Measurements from ENCODE around the gene OBP2A.

The OBP2A gene

DNA sequence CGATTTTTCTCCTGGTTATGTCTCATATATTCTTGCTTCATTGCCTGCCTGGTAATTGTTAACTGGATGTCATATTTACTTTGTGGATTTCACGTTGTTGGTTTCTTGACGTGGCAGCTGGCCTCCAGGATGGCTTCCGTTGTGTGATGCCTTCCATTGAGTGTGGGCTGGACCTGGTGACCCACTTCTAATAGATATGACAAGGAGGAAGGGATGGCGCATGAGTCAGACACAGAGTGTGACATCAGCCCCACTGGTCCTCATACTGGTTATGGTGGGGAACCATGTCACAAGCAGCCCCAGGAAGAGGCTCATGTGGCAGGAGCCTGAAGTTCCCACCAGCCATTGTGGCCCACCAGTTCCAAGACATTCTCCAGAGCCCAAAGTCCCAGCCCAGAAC, 9.3 kb downstream of the OBP2A start:
- DNase-seq = no peak

- DNase-seq = no peak
These were observed 10.0 kb downstream of the OBP2A start for GRCh38 chr9:135555910-135556309.

DNA sequence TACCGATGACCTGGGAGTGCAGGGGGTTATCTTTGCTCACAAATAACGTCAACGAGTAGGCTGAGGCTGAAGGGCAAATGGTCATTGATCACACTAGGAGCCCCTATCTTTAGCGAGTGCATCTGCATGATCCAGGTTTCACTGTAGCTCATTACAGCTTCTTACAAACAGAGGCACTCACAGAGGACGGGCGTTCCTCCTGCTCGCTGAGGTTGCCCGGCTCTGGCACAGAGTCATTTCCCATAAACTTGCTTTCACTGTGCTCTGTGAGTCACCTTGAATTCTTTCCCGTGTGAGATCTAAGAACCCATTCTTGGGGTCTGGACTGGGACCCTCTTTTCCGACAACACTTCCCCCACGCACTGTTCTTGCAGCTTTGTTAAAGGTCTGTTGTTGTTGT, 13.7 kb downstream of the OBP2A start:
- no peak for DNase-seq

- no peak for DNase-seq
These were observed 15.7 kb downstream of the OBP2A start, which contains the start of gene PAEP for GRCh38 chr9:135561391-135562234. Gene PAEP, plus strand, starts transcription at chr9:135561756.

- no peak for DNase-seq
These were observed 16.4 kb downstream of the OBP2A start for GRCh38 chr9:135562235-135562745.

- no peak for DNase-seq
These were observed 17.1 kb downstream of the OBP2A start for GRCh38 chr9:135563039-135563476.

GRCh38 chr9:135563858-135564257, 17.9 kb downstream of the OBP2A start:
- DNase-seq = no peak

DNA sequence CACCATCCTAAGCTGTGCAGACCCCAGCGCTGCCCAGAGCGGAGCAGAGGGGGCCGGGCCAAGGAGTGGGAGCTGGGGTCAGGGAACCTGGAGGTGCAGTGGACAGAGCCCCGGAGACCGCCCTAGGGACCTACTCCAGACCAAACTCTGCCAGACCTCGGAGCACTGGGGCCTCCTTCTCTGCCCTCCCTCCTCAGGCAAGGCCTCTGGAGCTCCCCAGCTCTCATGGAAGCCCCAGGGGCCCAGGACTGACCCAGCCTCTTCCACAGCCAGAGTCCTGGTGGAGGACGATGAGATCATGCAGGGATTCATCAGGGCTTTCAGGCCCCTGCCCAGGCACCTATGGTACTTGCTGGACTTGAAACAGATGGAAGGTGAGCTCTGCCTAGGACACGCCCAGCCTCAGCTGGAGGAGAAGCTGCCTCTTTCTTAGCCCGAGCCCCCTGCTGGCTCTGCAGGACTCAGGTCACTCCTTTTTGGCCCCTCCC, 19.3 kb downstream of the OBP2A start:
- no peak for DNase-seq

DNA sequence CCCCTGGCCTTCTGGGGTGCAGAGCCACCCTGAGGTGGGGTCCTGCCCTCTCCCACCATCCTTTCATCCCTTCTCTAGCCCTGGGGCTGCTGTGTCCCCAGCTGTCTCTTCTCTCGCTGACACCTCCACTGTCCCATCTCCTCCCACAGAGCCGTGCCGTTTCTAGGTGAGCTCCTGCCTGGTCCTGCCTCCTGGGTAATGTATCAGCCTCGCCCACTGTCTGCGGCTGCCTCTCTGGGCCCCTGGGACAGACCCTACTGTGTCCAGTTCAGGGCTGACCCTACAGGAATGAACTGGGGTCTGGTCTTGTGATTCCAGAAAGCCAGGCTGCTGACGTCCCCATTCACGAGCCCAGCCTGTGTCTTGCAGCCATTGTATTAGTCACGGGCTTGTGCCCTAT, 19.7 kb downstream of the OBP2A start:
- no peak for DNase-seq

DNA sequence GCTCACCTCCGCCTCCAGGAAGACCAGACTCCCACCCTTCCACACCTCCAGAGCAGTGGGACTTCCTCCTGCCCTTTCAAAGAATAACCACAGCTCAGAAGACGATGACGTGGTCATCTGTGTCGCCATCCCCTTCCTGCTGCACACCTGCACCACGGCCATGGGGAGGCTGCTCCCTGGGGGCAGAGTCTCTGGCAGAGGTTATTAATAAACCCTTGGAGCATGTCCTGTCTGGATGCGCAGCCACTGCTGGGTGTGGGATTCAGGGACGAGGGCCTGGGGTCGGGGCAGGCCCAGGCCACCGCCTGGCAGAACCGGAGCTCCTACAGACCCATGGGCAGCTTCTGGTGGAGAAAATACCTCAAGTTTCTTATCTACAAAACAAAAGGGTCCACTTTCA, 20.6 kb downstream of the OBP2A start:
- no peak for DNase-seq

- DNase-seq = no peak
These were observed 21.4 kb downstream of the OBP2A start for GRCh38 chr9:135567311-135567710.

DNA sequence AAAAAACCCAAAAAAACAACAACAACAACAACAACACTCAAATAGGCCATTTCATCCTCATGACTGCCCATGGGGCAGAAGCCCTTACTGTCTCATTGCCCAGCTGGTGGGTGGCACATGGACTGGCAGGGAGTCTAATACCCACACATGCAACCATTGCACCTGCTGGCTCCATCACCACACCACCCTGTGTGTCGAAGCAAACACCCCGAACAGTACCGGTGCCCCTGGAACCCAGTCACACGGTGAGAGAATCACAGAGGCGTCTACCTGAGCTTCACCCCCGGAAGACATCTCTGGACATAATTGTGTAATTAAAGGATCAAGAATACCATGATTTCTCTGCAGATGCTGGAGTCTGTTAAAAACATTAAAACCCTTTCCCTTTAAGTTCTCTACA, 22.1 kb downstream of the OBP2A start:
- no peak for DNase-seq

DNA sequence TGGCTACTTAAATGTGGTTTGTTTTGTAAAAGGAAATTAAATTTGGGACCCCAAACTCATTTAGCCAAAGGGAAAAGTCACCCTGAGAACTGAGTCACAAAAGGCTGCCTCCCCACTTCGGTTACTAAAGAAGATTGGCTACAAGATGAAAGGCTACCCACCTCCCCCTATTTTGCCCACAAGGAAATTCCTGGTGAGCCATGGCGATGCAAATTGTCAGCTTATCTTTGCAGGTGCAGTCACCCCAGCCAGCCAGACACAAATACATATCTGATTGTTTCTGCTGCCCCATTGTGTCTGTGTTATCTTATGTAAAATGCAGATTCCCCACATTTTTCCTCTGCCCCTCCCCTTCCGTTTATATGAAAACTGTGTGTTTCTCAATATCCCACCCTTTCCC, 24.5 kb downstream of the OBP2A start:
- DNase-seq = no peak

- no peak for DNase-seq
These were observed 26.3 kb downstream of the OBP2A start for GRCh38 chr9:135572233-135572632.

- DNase-seq = no peak
These were observed 27.2 kb downstream of the OBP2A start for GRCh38 chr9:135573124-135573523.

- DNase-seq = no peak
These were observed 28.4 kb downstream of the OBP2A start for GRCh38 chr9:135574331-135574730.

DNA sequence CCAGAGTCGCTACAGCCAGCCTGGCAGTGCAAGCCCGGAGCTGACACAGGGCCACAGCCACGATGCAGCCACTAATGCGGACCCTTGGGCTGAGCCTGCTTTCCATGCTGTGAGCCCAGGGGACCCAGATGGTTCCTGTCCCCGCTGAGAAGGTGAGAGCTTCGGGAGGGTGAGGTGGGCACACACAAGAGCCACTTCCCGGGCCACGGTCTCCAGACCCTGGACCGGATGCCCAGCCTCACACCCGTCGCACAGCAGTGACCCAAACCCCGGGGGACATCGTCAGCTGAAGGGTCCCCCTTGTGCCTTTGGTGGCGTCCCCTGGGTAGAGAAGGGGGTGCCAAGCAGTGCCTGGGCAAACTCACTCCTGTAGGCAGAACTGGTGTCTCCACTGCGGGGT, 29.0 kb downstream of the OBP2A start:
- no peak for DNase-seq

GRCh38 chr9:135575995-135576631, 30.2 kb downstream of the OBP2A start:
- no peak for DNase-seq

DNA sequence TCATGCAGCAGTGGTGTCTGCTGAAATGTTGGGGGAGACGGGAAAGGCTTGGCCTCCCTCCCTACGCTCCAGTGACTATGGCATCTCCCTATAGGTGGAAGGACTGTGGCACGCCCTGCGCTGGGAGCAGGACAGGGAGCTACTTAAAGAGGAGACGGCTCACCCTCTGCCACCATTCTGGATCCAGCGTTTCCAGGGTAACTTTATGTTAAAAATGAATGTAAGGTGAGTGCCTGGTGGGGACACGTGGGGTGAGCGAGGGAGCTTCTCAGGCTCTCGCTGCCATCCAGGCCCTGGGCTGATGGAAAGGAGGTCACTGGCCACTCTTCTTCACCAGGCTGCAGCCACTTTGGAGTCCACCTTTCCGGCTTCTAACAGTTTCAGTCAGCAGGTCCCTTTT, 31.3 kb downstream of the OBP2A start:
- DNase-seq = no peak

DNA sequence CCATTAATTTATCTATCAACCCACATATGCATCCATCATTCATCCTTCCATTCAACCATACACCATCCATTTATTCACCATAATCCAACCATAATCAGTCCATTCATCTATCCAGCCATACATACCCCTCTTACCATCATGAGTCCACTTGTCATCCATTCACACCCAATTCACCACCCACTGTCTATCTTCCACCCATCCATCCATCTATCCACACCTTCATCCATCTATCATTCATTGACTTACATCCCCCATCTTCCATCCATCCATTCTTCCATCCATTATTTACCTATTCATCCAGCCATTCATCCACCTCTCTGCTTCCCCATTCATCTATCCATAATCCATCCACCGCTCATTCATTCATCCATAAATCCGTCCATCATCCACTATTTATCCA, 33.4 kb downstream of the OBP2A start:
- DNase-seq = no peak

GRCh38 chr9:135579889-135580660, 34.1 kb downstream of the OBP2A start:
- DNase-seq = no peak

GRCh38 chr9:135580664-135581380, 34.9 kb downstream of the OBP2A start:
- DNase-seq = no peak
